Tibial nerve (tissue), 4 donors: Measurements from ENCODE around the gene BIRC5. TPM values are rescaled to one million over a fixed set of nuclear protein-coding genes. Genes with fewer than 3 reads are reported as not detected.
"Not testable (repeated sequence)": the region's sequence is repeated elsewhere in the genome, so short reads cannot be mapped to it uniquely, and the experiment has no call there.

Experiments
- DNase-seq, 2 donors: peaks; one replicate each; pipeline ENCODE4 v3.0.0-alpha.2; 2019; ENCODE audit warnings: low spot score in 2 of 2
- H3K27ac ChIP-seq, 4 donors: fragments of 200-600 bp; sonication (generic) in 3 of 4; one replicate each; pipeline ENCODE4 v1.5.1; 2017 to 2019; ENCODE audit warnings: mild to moderate bottlenecking in 1 of 4
- H3K27me3 ChIP-seq, 2 donors: fragments of 200-600 bp; sonication (generic) in 1 of 2; one replicate each; pipeline versions ENCODE4 v1.5.1 to v1.6.0; 2017 to 2019
- H3K36me3 ChIP-seq, 3 donors: fragments of 200-600 bp; sonication (generic); one replicate each; pipeline ENCODE4 v1.5.1; 2018 to 2019
- H3K4me1 ChIP-seq, 4 donors: fragments of 200-600 bp; sonication (generic) in 3 of 4; one replicate each; pipeline ENCODE4 v1.5.1; 2017 to 2019
- H3K4me3 ChIP-seq, 4 donors: fragments of 200-600 bp; sonication (generic) in 3 of 4; one replicate each; pipeline ENCODE4 v1.5.1; 2017 to 2019; ENCODE audit warnings: mild to moderate bottlenecking in 1 of 4, moderate library complexity in 1 of 4
- H3K9me3 ChIP-seq, 4 donors: fragments of 200-600 bp; sonication (generic) in 3 of 4; one replicate each; pipeline ENCODE4 v1.5.1; 2017 to 2019
- EP300 ChIP-seq, 2 donors: sonication (generic); formaldehyde crosslinking; IDR thresholded peaks; one replicate each; pipeline ENCODE4 v1.6.1; 2017; ENCODE audit warnings: antibody characterized with exemption in 2 of 2, mild to moderate bottlenecking in 1 of 2
- POLR2A ChIP-seq, 2 donors: fragments of 450-650 bp; IDR thresholded peaks; one replicate each; pipeline ENCODE4 v1.6.1; 2017; ENCODE audit warnings: antibody characterized with exemption in 2 of 2, mild to moderate bottlenecking in 2 of 2, moderate library complexity in 2 of 2
- WGBS, 2 donors: methylation state at CpG; one replicate each; pipeline ENCODE4 v1.1.5; 2018; 5-methylcytosine and 5-hydroxymethylcytosine counted together
- total RNA-seq, 4 donors: library from RNA; depleted of rRNA; stranded (reverse); fragments of >200 nt; gene quantifications; one replicate each; pipeline ENCODE4 v1.1.0, GENCODE V29; 2016
- TF ChIP-seq, protein P1 (sequence below), 5 experiments: fragments of 200-600 bp in 3 of 5; fragments of 450-650 bp in 2 of 5; sonication (generic) in 3 of 5; IDR thresholded peaks; one replicate each; pipeline ENCODE4 v1.5.1; 2016 to 2019; ENCODE audit warnings: antibody characterized with exemption in 5 of 5, mild to moderate bottlenecking in 3 of 5, moderate library complexity in 2 of 5

BIRC5 gene
- total RNA-seq, 4 donors from 2014 or later: 0.87 to 8.7 (median 0.98) TPM; not detected in 1

DNA sequence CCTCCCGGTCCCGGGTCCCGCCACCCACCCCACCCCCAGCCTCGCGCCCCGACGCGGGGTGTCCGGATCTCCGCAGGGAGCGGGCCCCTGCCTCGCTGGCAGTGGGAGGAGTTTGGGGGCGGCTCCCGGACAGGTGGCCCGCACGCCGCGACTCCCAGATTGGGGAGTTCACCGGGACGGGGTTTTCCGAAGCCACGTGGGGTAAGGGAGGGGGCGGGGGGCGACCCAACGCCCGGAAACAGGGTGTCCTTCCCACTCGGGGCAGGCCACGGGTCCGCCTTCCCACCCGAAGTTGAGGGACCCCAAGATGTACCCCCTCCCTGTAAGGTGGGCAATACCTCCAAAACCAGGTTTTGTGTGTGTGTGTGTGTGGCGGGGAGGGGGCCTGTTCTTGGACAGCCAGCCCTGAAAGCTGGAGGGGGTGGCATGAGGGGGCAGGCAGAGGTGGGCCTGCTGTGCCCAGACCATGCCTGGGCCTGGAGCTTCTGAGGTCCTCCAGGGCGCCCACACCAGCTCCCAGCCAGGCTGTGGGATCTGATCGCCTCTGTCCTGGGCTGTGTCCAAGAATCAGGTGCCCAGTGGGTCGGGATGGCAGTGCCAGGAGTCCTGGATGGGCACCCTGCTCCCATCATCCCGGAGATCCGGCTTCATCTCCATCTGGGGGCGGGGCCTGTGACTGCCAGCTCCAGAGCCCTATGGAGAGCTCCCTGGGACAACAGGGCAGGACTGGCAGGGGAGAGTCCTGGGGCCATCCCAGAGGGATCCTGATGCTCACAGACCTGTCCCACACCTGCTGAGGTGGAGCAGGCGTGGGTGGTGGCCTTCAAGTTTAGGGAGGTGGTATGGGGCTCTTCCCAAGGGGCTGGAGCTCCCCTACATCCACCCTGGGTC lies 44.9 kb upstream of the BIRC5 start:
- peak overlapping the region; percentile 68 to 94 (median 74) for H3K4me3 ChIP-seq
- no peaks in the 10 kb centered on the region for H3K27me3 ChIP-seq
- no peaks in the 10 kb centered on the region for H3K9me3 ChIP-seq
- H3K36me3 ChIP-seq: peaks cover 0 to 20% (median 0%) of the 10 kb centered on the region in 3 donors
- TF ChIP-seq EP300 (IDR thresholded peaks at IDR 0.05): no peak
- TF ChIP-seq, protein P1, sequence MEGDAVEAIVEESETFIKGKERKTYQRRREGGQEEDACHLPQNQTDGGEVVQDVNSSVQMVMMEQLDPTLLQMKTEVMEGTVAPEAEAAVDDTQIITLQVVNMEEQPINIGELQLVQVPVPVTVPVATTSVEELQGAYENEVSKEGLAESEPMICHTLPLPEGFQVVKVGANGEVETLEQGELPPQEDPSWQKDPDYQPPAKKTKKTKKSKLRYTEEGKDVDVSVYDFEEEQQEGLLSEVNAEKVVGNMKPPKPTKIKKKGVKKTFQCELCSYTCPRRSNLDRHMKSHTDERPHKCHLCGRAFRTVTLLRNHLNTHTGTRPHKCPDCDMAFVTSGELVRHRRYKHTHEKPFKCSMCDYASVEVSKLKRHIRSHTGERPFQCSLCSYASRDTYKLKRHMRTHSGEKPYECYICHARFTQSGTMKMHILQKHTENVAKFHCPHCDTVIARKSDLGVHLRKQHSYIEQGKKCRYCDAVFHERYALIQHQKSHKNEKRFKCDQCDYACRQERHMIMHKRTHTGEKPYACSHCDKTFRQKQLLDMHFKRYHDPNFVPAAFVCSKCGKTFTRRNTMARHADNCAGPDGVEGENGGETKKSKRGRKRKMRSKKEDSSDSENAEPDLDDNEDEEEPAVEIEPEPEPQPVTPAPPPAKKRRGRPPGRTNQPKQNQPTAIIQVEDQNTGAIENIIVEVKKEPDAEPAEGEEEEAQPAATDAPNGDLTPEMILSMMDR (IDR thresholded peaks at IDR 0.05): no peak
- no peak for TF ChIP-seq POLR2A (IDR thresholded peaks at IDR 0.05)
- H3K27ac ChIP-seq: peak overlapping the region; percentile 82 to 94 (median 88)
- H3K4me1 ChIP-seq: peaks cover 0 to 60% (median 39%) of the 10 kb centered on the region in 4 donors
- peak in 1 of 2 donors; percentile 38 for DNase-seq
- WGBS, 2 donors: 6 to 11% methylated on average over 9 to 17 of the region's 38 CpGs

- H3K27ac ChIP-seq: peak overlapping the region in 3 of 4 donors; percentile 79 to 94 (median 91)
- TF ChIP-seq POLR2A (IDR thresholded peaks at IDR 0.05) (no peak), EP300 (IDR thresholded peaks at IDR 0.05) (no peak)
- TF ChIP-seq, protein P1 (IDR thresholded peaks at IDR 0.05): no peak
- H3K9me3 ChIP-seq: no peaks in the 10 kb centered on the region
- no peaks in the 10 kb centered on the region for H3K27me3 ChIP-seq
- H3K36me3 ChIP-seq: peaks cover 0 to 20% (median 0%) of the 10 kb centered on the region in 3 donors
- 83 to 86% methylated on average over 28 to 31 of the region's 31 CpGs for WGBS, 2 donors
- DNase-seq: no peak
- H3K4me1 ChIP-seq: peaks cover 0 to 78% (median 55%) of the 10 kb centered on the region in 4 donors
- H3K4me3 ChIP-seq: no peak overlapping the region
Observed at GRCh38 chr17:78170692-78171590, 43.1 kb upstream of the BIRC5 start.

DNA sequence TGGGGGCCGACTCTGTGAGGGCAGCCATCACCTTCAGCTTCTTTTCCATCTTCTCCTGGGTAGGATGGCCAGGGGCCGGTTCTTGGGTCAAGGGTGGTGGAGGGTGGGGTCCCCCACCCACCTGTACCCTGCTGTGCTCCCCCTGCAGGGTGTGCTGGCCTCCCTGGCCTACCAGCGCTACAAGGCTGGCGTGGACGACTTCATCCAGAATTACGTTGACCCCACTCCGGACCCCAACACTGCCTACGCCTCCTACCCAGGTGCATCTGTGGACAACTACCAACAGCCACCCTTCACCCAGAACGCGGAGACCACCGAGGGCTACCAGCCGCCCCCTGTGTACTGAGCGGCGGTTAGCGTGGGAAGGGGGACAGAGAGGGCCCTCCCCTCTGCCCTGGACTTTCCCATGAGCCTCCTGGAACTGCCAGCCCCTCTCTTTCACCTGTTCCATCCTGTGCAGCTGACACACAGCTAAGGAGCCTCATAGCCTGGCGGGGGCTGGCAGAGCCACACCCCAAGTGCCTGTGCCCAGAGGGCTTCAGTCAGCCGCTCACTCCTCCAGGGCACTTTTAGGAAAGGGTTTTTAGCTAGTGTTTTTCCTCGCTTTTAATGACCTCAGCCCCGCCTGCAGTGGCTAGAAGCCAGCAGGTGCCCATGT lies 42.3 kb upstream of the BIRC5 start:
- H3K4me1 ChIP-seq: peaks cover 0 to 86% (median 63%) of the 10 kb centered on the region in 4 donors
- H3K27ac ChIP-seq: peak overlapping the region; percentile 50 to 91 (median 81)
- not testable (repeated sequence) for DNase-seq, H3K27me3 ChIP-seq, H3K9me3 ChIP-seq, H3K4me3 ChIP-seq
- WGBS, 2 donors: 79 to 82% methylated on average over 19 of the region's 19 CpGs
- peaks cover 0 to 20% (median 0%) of the 10 kb centered on the region in 3 donors for H3K36me3 ChIP-seq

DNA sequence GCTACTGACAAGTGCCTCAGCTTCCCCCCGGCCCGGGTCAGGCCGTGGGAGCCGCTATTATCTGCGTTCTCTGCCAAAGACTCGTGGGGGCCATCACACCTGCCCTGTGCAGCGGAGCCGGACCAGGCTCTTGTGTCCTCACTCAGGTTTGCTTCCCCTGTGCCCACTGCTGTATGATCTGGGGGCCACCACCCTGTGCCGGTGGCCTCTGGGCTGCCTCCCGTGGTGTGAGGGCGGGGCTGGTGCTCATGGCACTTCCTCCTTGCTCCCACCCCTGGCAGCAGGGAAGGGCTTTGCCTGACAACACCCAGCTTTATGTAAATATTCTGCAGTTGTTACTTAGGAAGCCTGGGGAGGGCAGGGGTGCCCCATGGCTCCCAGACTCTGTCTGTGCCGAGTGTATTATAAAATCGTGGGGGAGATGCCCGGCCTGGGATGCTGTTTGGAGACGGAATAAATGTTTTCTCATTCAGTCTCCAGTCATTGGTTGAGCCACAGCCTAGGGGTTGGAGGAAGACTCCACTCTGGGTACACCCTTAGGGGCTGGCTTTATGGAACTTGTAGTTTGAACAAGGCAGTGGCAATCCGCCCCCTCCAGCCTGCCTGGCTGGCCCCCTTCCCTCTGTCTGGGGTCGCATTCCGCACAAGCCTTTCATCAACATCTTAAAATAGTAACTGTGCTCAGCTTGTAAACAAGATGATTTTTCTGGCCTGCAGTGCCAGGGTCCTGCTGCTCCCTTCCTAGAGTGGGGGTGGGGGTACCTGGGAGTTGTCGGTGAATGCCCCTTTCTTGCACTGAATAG lies 41.6 kb upstream of the BIRC5 start:
- peaks cover 0 to 91% (median 65%) of the 10 kb centered on the region in 4 donors for H3K4me1 ChIP-seq
- TF ChIP-seq POLR2A (IDR thresholded peaks at IDR 0.05): peak in 1 of 2 donors; percentile 4
- TF ChIP-seq EP300 (IDR thresholded peaks at IDR 0.05): peak in 1 of 2 donors; percentile 8
- TF ChIP-seq, protein P1 (IDR thresholded peaks at IDR 0.05): no peak
- peaks cover 0 to 20% (median 0%) of the 10 kb centered on the region in 3 donors for H3K36me3 ChIP-seq
- DNase-seq: peak in 1 of 2 donors; percentile 25
- H3K27me3 ChIP-seq: no peaks in the 10 kb centered on the region
- H3K4me3 ChIP-seq: no peak overlapping the region
- WGBS, 2 donors: 28 to 37% methylated on average over 16 to 19 of the region's 19 CpGs
- H3K27ac ChIP-seq: peak overlapping the region; percentile 50 to 91 (median 81)
- no peaks in the 10 kb centered on the region for H3K9me3 ChIP-seq
